COLO668 (cell line): Measurements from ENCODE around the gene ATXN10.

ENCODE experiments used
- DNase-seq: peaks from one replicate; lab custom pipeline; 2025; ENCODE audit not compliant: unreplicated experiment; lab: John Stamatoyannopoulos, UW

ATXN10 gene

GRCh38 chr22:45783690-45784089, 112.1 kb downstream of the ATXN10 start:
- DNase-seq: no peak

DNA sequence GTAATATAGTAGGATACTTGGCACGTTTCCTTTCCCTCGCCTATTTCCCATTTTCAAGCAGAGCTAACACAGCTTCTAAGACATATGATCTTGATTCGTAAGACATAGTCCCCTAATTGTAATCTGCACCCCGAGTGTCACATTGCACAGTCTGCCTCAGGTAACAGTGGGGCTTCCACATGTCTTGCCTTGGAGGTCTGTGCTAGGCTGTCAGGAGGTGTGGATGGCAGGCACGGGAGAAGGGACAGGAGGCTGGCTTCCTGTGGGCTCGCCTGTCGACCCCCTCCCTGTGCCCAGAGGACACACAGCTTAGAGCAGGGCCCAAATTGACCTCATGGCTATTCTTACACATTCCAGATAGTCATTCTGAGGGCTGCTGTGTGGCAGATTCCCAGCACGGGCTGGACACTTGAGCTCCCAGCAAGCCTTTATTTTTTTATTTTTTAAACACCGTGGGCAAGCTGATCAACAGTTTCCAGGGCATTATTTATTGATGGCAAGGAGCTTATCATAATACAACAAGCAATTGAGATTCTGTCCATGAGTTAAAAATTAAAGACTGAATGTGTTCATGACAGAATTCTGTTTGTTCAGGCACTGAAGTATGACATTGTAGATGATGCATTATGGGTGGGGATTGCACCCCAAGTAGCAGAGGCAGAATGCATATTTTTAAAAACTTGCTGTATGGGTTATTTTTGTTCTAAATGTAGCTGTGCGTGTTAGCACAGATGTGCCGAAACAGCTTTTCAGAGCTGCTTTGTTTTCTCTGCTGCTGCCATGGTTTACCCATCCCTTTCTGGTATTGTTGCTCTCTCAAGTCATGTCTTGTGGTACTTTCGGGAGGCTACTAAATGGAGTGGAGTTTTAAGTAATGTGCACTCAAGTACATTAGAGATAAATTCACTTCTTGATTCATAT, 113.0 kb downstream of the ATXN10 start:
- peak; percentile 24 for DNase-seq

- peak; percentile 59 for DNase-seq
Observed at GRCh38 chr22:45785458-45785857, 113.8 kb downstream of the ATXN10 start.

GRCh38 chr22:45786726-45787125, 115.1 kb downstream of the ATXN10 start:
- no peak for DNase-seq

- no peak for DNase-seq
Observed at GRCh38 chr22:45787759-45788158, 116.1 kb downstream of the ATXN10 start.

DNA sequence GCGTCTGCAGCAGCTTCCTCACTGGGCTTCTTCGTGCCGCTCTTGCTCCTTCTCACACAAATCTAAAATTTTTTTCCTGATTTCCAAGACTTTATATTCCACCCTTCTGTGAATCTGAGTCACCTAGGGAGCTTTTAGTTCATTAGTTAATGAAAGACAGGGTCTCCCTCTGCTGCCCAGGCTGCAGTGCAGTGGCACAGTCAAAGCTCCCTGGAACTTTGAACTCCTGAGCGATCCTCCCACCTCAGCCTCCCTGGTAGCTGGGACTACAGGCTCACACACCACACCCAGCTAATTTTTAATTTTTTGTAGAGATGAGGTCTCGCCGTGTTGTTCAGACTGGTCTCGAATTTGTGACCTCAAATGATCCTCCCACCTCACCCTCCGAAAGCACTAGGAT, 116.9 kb downstream of the ATXN10 start:
- no peak for DNase-seq

- no peak for DNase-seq
Observed at GRCh38 chr22:45790401-45790800, 118.8 kb downstream of the ATXN10 start.

GRCh38 chr22:45793161-45793560, 121.5 kb downstream of the ATXN10 start:
- no peak for DNase-seq

GRCh38 chr22:45793892-45794291, 122.3 kb downstream of the ATXN10 start:
- no peak for DNase-seq

GRCh38 chr22:45796009-45796408, 124.4 kb downstream of the ATXN10 start:
- DNase-seq: peak; percentile 16

GRCh38 chr22:45799291-45799690, 127.7 kb downstream of the ATXN10 start:
- no peak for DNase-seq

DNA sequence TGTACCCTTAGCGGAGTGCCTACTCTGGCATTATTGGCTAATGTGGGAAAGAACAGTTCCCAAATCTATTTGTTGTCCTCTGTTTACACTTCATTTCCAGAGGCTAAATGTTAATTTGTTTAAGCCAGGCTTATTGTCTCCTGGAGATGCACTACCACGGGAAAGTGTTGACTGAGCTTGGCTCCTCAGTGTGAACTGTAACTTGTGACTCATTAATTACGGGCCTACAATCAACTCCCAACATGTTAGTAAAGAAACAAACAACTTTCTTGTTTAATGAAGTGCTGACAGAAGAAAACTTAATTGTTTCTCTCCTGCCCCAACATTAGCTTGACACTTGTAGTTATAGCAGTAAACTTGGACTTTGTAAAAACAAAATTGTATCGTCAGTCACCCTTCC, 130.4 kb downstream of the ATXN10 start:
- no peak for DNase-seq

- DNase-seq: no peak
Observed at GRCh38 chr22:45804319-45804985, 132.8 kb downstream of the ATXN10 start.

- DNase-seq: no peak
Observed at GRCh38 chr22:45804986-45805325, 133.3 kb downstream of the ATXN10 start.

- no peak for DNase-seq
Observed at GRCh38 chr22:45805413-45805812, 133.8 kb downstream of the ATXN10 start.

- DNase-seq: no peak
Observed at GRCh38 chr22:45807156-45807915, 135.7 kb downstream of the ATXN10 start.

DNA sequence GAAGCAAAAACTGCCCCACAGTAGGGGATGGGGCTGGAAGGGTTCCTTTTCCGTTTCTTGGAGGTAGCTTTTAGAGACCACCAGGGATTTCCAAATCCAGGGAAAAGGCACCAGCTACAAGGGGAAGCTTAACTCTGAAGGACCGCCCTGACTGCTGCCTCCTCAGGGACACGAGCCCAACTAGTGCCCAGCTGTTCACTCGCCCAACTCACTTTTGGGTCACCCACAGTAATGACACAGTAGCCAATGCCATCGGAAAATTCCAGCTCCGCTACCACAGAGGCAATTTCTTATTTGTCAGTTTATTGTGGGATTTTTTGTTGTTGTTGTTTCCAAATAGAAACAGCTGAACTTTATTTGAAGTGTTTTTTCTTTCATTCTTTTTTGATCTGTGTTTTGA, 141.3 kb downstream of the ATXN10 start:
- no peak for DNase-seq

DNA sequence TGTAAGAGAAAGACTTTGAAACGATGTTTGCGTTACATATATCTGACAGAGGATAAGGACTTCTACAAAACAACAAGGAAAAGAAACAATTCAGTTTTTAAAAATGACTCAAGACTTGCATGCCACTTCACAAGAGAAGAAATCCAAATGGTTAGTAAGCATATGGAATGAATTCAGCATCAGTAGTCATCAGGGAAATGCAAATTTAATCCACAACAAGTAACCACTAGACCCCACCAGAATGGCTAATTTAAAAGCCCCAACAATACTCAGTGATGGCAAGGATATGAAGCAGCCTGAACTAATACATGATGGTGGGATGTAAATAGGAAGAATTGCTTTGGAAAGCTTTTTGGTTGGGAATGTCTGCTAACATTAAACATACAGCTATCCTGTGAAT, 142.6 kb downstream of the ATXN10 start:
- DNase-seq: no peak

DNA sequence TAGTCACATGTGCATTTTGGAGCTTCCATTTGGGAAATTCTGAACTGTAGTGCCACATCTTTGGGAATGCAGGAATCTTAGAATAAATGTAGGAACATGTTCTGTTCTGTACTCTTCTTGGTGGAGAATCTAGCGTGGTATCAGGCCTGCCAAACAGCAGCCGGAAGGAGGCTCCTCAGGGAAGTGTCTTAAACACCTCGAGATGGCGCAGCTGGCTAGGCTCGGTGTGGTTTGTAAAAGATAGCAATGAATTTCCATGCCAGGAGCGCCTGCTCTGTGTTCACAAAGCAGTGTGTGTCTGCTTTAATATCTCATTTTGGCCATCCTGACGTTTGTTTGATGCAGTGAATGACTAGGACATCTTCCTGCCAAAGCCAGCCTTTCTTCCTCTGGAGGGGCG, 145.1 kb downstream of the ATXN10 start:
- no peak for DNase-seq

- no peak for DNase-seq
Observed at GRCh38 chr22:45817745-45818423, 146.2 kb downstream of the ATXN10 start.

GRCh38 chr22:45818424-45819085, 146.9 kb downstream of the ATXN10 start:
- DNase-seq: no peak
